ENCODE measurements around the gene MORN5. TPM values are rescaled to one million over a fixed set of nuclear protein-coding genes. Genes with fewer than 3 reads are reported as not detected.

The MORN5 gene
- total and polyA plus RNA-seq, 10 of the 15 experiments (the other 5 are each of a cell fraction or from before 2014, with no cell fraction given): not detected

- no peak for ATAC-seq
- TF ChIP-seq RAD51 (IDR thresholded peaks at IDR 0.05): no peak
- FAIRE-seq: no peak
Measured at GRCh38 chr9:122223435-122223834, 63.7 kb downstream of the MORN5 start.

GRCh38 chr9:122225312-122226141 is 65.8 kb downstream of the MORN5 start:
- no peak for FAIRE-seq
- no peak for DNase-seq (ENCODE audit: low read depth, low spot score)
- H3K4me1 ChIP-seq (ENCODE audit: control insufficient read depth, insufficient read depth, low read length): no peaks in the 10 kb centered on the region
- no peaks in the 10 kb centered on the region; the same call in 1 of the 2 replicates for H4K20me1 ChIP-seq (ENCODE audit: control insufficient read depth, insufficient read depth)
- no peaks in the 10 kb centered on the region for H3K9me3 ChIP-seq (replicated peaks; ENCODE audit: control insufficient read depth, insufficient read depth, low read length)
- RAD21 ChIA-PET (ENCODE audit: unreplicated experiment): no interaction called here
- SMC1A ChIA-PET (ENCODE audit: uncharacterized antibody, unreplicated experiment): no interaction called here
- intact Hi-C loops (cut with micrococcal nuclease; ENCODE audit: unreplicated experiment) (no loop called here), in situ Hi-C loops (cut with MboI) (no loop called here)
- H3K4me2 ChIP-seq (ENCODE audit: control insufficient read depth, insufficient read depth): no peak overlapping the region
- TF ChIP-seq IRF5 (IDR thresholded peaks at IDR 0.05; ENCODE audit: borderline replicate concordance) (no peak), HCFC1 (IDR thresholded peaks at IDR 0.05; ENCODE audit: low read length) (no peak)
- no peaks in the 10 kb centered on the region for H3K36me3 ChIP-seq (ENCODE audit: control insufficient read depth in 2 of 2, insufficient read depth in 2 of 2, low read length in 1 of 2)
- POLR2A ChIA-PET: no interaction called here
- H3K27me3 ChIP-seq (replicated peaks in 1 of 2; ENCODE audit: control insufficient read depth in 2 of 2, insufficient read depth in 2 of 2, low read length in 1 of 2): peaks cover 11 to 23% of the 10 kb centered on the region in 2 experiments
- CTCF ChIA-PET: no interaction called here
- 74% methylated on average over 51 of the region's 51 CpGs for WGBS (ENCODE audit: insufficient coverage, insufficient replicate concordance, low lambda C conversion rate, missing lambda C conversion rate)
- H3K79me2 ChIP-seq (ENCODE audit: control insufficient read depth, insufficient read depth, low read length): no peaks in the 10 kb centered on the region
- no peak overlapping the region for H3K4me3 ChIP-seq
- H3K9ac ChIP-seq (ENCODE audit: control insufficient read depth, insufficient read depth, low read length): no peak overlapping the region
- H2AFZ ChIP-seq (ENCODE audit: control insufficient read depth, low read depth, low read length): no peak overlapping the region
- H3K27ac ChIP-seq (ENCODE audit: control insufficient read depth, insufficient read depth): no peak overlapping the region
- no TSS peak for BruUV-seq (replicated peaks)
- ATAC-seq: no peak

More at GRCh38 chr9:122223435-122223834, 63.7 kb downstream of the MORN5 start:
- Histone ChIP-seq H3K27me3 (replicated peaks in 1 of 2; ENCODE audit: control insufficient read depth in 2 of 2, insufficient read depth in 2 of 2, low read length in 1 of 2) (peaks cover 16 to 22% of the 10 kb centered on the region in 2 experiments), H3K4me2 (ENCODE audit: control insufficient read depth, insufficient read depth) (no peak overlapping the region), H4K20me1 (ENCODE audit: control insufficient read depth, insufficient read depth) (no peaks in the 10 kb centered on the region), H3K9ac (ENCODE audit: control insufficient read depth, insufficient read depth, low read length) (no peak overlapping the region), H3K79me2 (ENCODE audit: control insufficient read depth, insufficient read depth, low read length) (no peaks in the 10 kb centered on the region), H3K4me3 (no peak overlapping the region), H3K27ac (ENCODE audit: control insufficient read depth, insufficient read depth) (no peak overlapping the region), H2AFZ (ENCODE audit: control insufficient read depth, low read depth, low read length) (no peak overlapping the region), H3K4me1 (ENCODE audit: control insufficient read depth, insufficient read depth, low read length) (no peaks in the 10 kb centered on the region), H3K9me3 (replicated peaks; ENCODE audit: control insufficient read depth, insufficient read depth, low read length) (no peaks in the 10 kb centered on the region; the same call in 2 of the 3 replicates), H3K36me3 (ENCODE audit: control insufficient read depth in 2 of 2, insufficient read depth in 2 of 2, low read length in 1 of 2) (no peaks in the 10 kb centered on the region)
- intact Hi-C loops (cut with micrococcal nuclease; ENCODE audit: unreplicated experiment): no loop called here
- ChIA-PET POLR2A (no interaction called here), SMC1A (ENCODE audit: uncharacterized antibody, unreplicated experiment) (no interaction called here), RAD21 (ENCODE audit: unreplicated experiment) (no interaction called here), CTCF (no interaction called here)
- 57% methylated on average over 5 of the region's 5 CpGs for WGBS (ENCODE audit: insufficient coverage, insufficient replicate concordance, low lambda C conversion rate, missing lambda C conversion rate)
- in situ Hi-C loops (cut with MboI): no loop called here
- DNase-seq (ENCODE audit: low read depth, low spot score): no peak
- no TSS peak for BruUV-seq (replicated peaks)

All from GM12878 (cell line).